T47D (cell line): Measurements from ENCODE around the gene DTNA.

Experiments used
- DNase-seq, 2 experiments: peaks; one replicate each; pipeline versions ENCODE4 v3.0.0 to v3.0.0-alpha.2; 2011 to 2012; ENCODE audit warnings: low read depth in 1 of 2, low spot score in 1 of 2
- JUND ChIP-seq: IDR thresholded peaks from 2 replicates; pipeline ENCODE4 v1.6.1; 2012; ENCODE audit warnings: low read depth
- in situ Hi-C: cut with HindIII; loops from 2 replicates; pipeline ENCODE4 v1.10.0; 2016; ENCODE audit warnings: low sequenced_read_pairs, low pct_unique_long_range_greater_than_20kb

The DTNA gene

GRCh38 chr18:34758378-34758948 is 48.4 kb downstream of the DTNA start:
- in situ Hi-C loops, result no loop called here
- TF ChIP-seq JUND, result no peak

DNA sequence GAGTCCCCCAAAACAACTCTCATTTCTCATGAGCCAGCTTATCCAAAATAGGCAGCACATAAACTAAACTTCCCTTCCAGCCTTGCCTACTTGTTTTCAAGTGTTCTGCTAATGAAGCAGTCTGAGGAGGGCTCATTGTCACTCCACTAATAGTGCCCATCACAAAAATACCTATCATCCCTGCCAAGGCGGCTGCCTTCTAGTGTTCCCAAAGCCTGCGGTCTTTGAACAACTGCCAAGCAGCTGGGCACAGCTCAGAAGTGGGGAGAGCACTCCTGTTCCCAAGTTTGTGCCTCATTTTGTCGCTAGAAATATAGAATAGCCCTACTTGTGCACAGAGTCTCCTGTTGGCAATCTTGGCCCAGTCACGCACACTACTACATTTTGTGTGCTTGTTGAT is 50.3 kb downstream of the DTNA start:
- no peak for DNase-seq
- in situ Hi-C loops, result no loop called here
- TF ChIP-seq JUND, result no peak

More at GRCh38 chr18:34758378-34758948, 48.4 kb downstream of the DTNA start:
- no peak for DNase-seq

- DNase-seq, result no peak
- in situ Hi-C loops, result no loop called here
- TF ChIP-seq JUND, result no peak
Observed at GRCh38 chr18:34764451-34764850, 54.4 kb downstream of the DTNA start.

GRCh38 chr18:34767601-34768027 is 57.5 kb downstream of the DTNA start:
- in situ Hi-C loops, result no loop called here
- no peak for TF ChIP-seq JUND
- DNase-seq, result no peak

GRCh38 chr18:34771958-34772357 is 61.9 kb downstream of the DTNA start:
- no peak for DNase-seq
- in situ Hi-C loops, result no loop called here
- no peak for TF ChIP-seq JUND

DNA sequence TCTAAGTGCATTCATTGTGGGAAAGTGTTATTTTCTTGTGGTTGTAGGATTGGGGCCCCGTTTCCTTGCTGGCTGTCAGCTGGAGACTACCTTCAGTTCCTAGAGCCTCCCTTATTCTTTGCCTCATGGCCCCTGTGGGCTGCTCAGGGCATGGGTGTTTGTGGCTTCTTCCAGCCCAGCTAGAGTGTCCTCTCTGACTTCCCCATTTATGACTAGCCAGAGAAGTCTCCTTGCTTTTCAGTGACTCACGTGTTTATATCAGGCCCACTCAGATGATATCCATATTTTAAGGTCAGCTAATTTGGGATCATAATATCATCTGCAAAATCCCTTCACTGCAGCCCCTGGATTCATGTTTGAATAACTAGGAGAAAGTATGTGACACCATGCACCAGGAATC is 62.8 kb downstream of the DTNA start:
- no peak for TF ChIP-seq JUND
- in situ Hi-C loops, result no loop called here
- DNase-seq, result no peak

DNA sequence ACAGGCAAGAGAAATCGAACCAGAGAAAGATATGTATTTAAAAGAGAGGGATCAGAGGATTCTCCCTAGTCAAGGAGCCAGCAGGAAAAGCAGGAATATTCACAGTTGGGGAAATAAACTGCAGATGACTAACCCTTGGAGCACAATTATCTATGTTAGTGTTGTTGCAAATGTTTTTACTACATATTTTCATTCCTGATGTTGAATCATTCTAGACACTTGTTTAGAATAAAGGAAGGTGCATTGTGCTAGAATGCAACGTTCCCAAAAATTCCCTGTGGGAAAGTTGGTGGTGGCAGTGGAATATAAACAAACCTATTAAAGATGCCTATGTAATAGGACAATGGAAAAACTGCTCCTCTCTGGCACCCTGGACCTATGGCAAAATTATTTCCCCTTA is 63.3 kb downstream of the DTNA start:
- in situ Hi-C loops, result no loop called here
- TF ChIP-seq JUND, result no peak
- DNase-seq, result no peak

- in situ Hi-C loops, result no loop called here
- TF ChIP-seq JUND, result no peak
- no peak for DNase-seq
Observed at GRCh38 chr18:34773961-34774766, 64.1 kb downstream of the DTNA start.

DNA sequence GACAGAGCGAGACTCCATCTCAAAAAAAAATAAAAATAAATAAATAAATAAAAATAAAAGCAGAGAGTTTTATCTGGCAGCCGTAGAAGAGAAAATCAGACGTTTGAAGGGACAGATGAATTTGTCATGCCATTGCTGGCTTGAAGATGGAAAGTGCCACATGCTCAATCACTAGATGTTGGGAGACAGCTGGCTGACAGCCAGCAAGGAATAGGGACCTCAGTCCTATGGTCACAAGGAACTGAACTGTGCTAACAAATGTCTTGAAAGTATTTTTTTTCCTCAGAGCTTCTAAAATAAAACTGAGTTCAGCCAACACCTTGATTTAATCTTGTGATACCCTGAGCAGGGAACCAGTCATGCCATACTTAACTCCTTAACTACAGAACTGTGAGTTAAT is 65.4 kb downstream of the DTNA start:
- no peak for TF ChIP-seq JUND
- in situ Hi-C loops, result no loop called here
- DNase-seq, result no peak

- DNase-seq, result no peak
- in situ Hi-C loops, result no loop called here
- no peak for TF ChIP-seq JUND
Observed at GRCh38 chr18:34779112-34779511, 69.0 kb downstream of the DTNA start.

DNA sequence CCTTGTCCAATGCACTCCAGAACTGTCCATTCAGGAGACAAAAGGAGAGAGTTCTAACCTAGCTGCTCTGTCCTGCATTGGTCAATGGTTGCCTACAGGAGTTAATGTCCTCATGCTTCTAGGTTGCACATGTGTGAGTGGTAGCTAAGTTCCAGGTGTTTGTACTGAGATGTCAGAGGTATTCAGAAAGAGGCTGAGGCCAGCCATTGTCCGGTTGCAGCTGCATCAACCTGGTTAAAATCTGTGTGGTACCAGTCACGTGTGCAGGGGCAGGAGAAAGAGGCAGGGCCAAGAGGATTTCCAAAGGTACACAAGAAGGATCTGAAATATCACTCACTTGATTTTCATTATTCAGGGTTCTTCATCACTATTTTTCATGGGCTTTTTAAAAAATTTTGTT is 70.8 kb downstream of the DTNA start:
- in situ Hi-C loops, result no loop called here
- DNase-seq, result no peak
- no peak for TF ChIP-seq JUND

DNA sequence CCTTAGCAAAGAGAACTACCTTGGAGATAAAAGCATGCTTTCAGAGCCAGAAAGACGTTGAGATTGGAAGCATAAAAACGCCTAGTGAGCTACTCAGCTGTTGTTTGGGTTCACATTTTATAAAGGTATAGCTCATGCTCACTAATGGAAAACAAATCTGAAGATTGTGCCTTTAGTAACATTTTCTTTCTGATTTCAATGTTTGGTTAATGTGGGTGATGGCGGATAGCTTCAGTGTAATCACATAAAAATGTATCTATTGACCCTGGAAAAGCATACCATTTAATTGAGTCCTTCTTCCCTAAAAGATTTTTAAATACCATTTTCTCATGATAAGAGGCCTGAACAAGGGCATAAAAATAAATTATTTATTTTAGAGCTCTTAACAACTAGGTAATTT is 73.4 kb downstream of the DTNA start:
- no peak for TF ChIP-seq JUND

GRCh38 chr18:34786162-34786741 is 76.2 kb downstream of the DTNA start:
- in situ Hi-C loops, result no loop called here
- TF ChIP-seq JUND, result no peak

More for the DNA sequence above, 73.4 kb downstream of the DTNA start:
- no peak for DNase-seq
- in situ Hi-C loops, result no loop called here

More at GRCh38 chr18:34786162-34786741, 76.2 kb downstream of the DTNA start:
- DNase-seq, result no peak
